Measurements from ENCODE around the gene ZFAND3. TPM values are rescaled to one million over a fixed set of nuclear protein-coding genes. Genes with fewer than 3 reads are reported as not detected.

Gene ZFAND3
- total and polyA plus RNA-seq, 2 experiments from 2014 or later: 36.5 to 50.0 TPM

- H3K36me3 ChIP-seq (replicated peaks; ENCODE audit: insufficient read depth, low read depth): no peaks in the 10 kb centered on the region
- TF ChIP-seq EZH2phosphoT487 (IDR thresholded peaks at IDR 0.05; ENCODE audit: low read depth, severe bottlenecking, unreplicated experiment) (no peak), CTCF (IDR thresholded peaks at IDR 0.05; ENCODE audit: poor library complexity) (no peak), EZH2 (IDR thresholded peaks at IDR 0.05; ENCODE audit: borderline replicate concordance) (no peak)
- no peaks in the 10 kb centered on the region for H3K9me3 ChIP-seq (ENCODE audit: low read depth)
- no peak overlapping the region for H3K27ac ChIP-seq
- WGBS (ENCODE audit: low lambda C conversion rate, missing lambda C conversion rate): 96% methylated on average over 5 of the region's 5 CpGs
- H3K79me2 ChIP-seq: peaks cover 98% of the 10 kb centered on the region
- H3K4me2 ChIP-seq: no peak overlapping the region
- H4K20me1 ChIP-seq (ENCODE audit: insufficient read depth, poor library complexity, severe bottlenecking): peaks cover 95% of the 10 kb centered on the region
- H3K27me3 ChIP-seq: no peaks in the 10 kb centered on the region
- peaks cover 12% of the 10 kb centered on the region for H3K4me1 ChIP-seq (ENCODE audit: insufficient read depth)
- H2AFZ ChIP-seq: no peak overlapping the region
- H3K4me3 ChIP-seq: no peak overlapping the region
- H3K9me2 ChIP-seq (replicated peaks; ENCODE audit: insufficient read depth): no peaks in the 10 kb centered on the region
- no peak for DNase-seq (ENCODE audit: low spot score)
Measured at GRCh38 chr6:37875561-37876309, 56.2 kb downstream of the ZFAND3 start.

- no peaks in the 10 kb centered on the region for H3K27me3 ChIP-seq
- no peak overlapping the region for H2AFZ ChIP-seq
- peaks cover 97% of the 10 kb centered on the region for H3K79me2 ChIP-seq
- no peak for TF ChIP-seq CTCF (IDR thresholded peaks at IDR 0.05; ENCODE audit: poor library complexity)
- no peak for TF ChIP-seq EZH2phosphoT487 (IDR thresholded peaks at IDR 0.05; ENCODE audit: low read depth, severe bottlenecking, unreplicated experiment)
- no peak for TF ChIP-seq EZH2 (IDR thresholded peaks at IDR 0.05; ENCODE audit: borderline replicate concordance)
- WGBS (ENCODE audit: low lambda C conversion rate, missing lambda C conversion rate): 90% methylated on average over 4 of the region's 4 CpGs
- no peaks in the 10 kb centered on the region for H3K9me3 ChIP-seq (ENCODE audit: low read depth)
- H4K20me1 ChIP-seq (ENCODE audit: insufficient read depth, poor library complexity, severe bottlenecking): peaks cover 95% of the 10 kb centered on the region
- peaks cover 14% of the 10 kb centered on the region for H3K4me1 ChIP-seq (ENCODE audit: insufficient read depth)
- H3K27ac ChIP-seq: no peak overlapping the region
- no peak overlapping the region for H3K4me3 ChIP-seq
- H3K4me2 ChIP-seq: no peak overlapping the region
- no peaks in the 10 kb centered on the region for H3K9me2 ChIP-seq (replicated peaks; ENCODE audit: insufficient read depth)
- no peak for DNase-seq (ENCODE audit: low spot score)
- H3K36me3 ChIP-seq (replicated peaks; ENCODE audit: insufficient read depth, low read depth): no peaks in the 10 kb centered on the region
Measured at GRCh38 chr6:37876843-37877242, 57.3 kb downstream of the ZFAND3 start.

- no peak overlapping the region for H3K4me2 ChIP-seq
Measured at GRCh38 chr6:37877373-37878149, 58.0 kb downstream of the ZFAND3 start.

More at GRCh38 chr6:37877373-37878149, 58.0 kb downstream of the ZFAND3 start:
- 91% methylated on average over 6 of the region's 6 CpGs for WGBS (ENCODE audit: low lambda C conversion rate, missing lambda C conversion rate)
- Histone ChIP-seq H3K27ac (no peak overlapping the region), H2AFZ (no peak overlapping the region), H3K79me2 (peaks cover 97% of the 10 kb centered on the region), H3K27me3 (no peaks in the 10 kb centered on the region), H3K36me3 (replicated peaks; ENCODE audit: insufficient read depth, low read depth) (no peaks in the 10 kb centered on the region), H3K4me1 (ENCODE audit: insufficient read depth) (peaks cover 21% of the 10 kb centered on the region), H3K9me2 (replicated peaks; ENCODE audit: insufficient read depth) (no peaks in the 10 kb centered on the region), H4K20me1 (ENCODE audit: insufficient read depth, poor library complexity, severe bottlenecking) (peaks cover 95% of the 10 kb centered on the region), H3K9me3 (ENCODE audit: low read depth) (no peaks in the 10 kb centered on the region), H3K4me3 (no peak overlapping the region)
- TF ChIP-seq CTCF (IDR thresholded peaks at IDR 0.05; ENCODE audit: poor library complexity): no peak
- TF ChIP-seq EZH2 (IDR thresholded peaks at IDR 0.05; ENCODE audit: borderline replicate concordance): no peak
- TF ChIP-seq EZH2phosphoT487 (IDR thresholded peaks at IDR 0.05; ENCODE audit: low read depth, severe bottlenecking, unreplicated experiment): no peak
- no peak for DNase-seq (ENCODE audit: low spot score)

Measured in hepatocyte (in vitro differentiated cells).